Gastrocnemius medialis (tissue), 4 donors: Measurements from ENCODE around the gene TIAL1. TPM values are rescaled to one million over a fixed set of nuclear protein-coding genes. Genes with fewer than 3 reads are reported as not detected.
"Not testable (repeated sequence)": the region's sequence is repeated elsewhere in the genome, so short reads cannot be mapped to it uniquely, and the experiment has no call there.

ENCODE experiments used
- ATAC-seq, 2 donors: fragments of 150-250 bp; one replicate each; pipeline ENCODE4 v1.9.1; 2016
- DNase-seq, 2 donors: peaks; one replicate each; pipeline ENCODE4 v3.0.0-alpha.2; 2019
- H3K27ac ChIP-seq, 4 donors: fragments of 200-600 bp; sonication (generic); 1 replicate in 1 of 4; 2 replicates in 3 of 4; pipeline ENCODE4 v1.5.1; 2016 to 2018; ENCODE audit warnings: mild to moderate bottlenecking in 2 of 4, moderate library complexity in 1 of 4
- H3K27me3 ChIP-seq, 3 donors: fragments of 200-600 bp; sonication (generic) in 2 of 3; 1 replicate in 1 of 3; 2 replicates in 2 of 3; pipeline versions ENCODE4 v1.5.1 to v1.6.0; 2016 to 2019; ENCODE audit warnings: mild to moderate bottlenecking in 1 of 3, moderate library complexity in 1 of 3
- H3K36me3 ChIP-seq, 2 donors: fragments of 200-600 bp; sonication (generic) in 1 of 2; one replicate each; pipeline ENCODE4 v1.5.1; 2017 to 2018
- H3K4me1 ChIP-seq, 2 donors: fragments of 200-600 bp; sonication (generic) in 1 of 2; one replicate each; pipeline ENCODE4 v1.5.1; 2016 to 2017; ENCODE audit warnings: mild to moderate bottlenecking in 2 of 2
- H3K4me3 ChIP-seq, 4 donors: fragments of 200-600 bp; sonication (generic) in 3 of 4; 1 replicate in 1 of 4; 2 replicates in 3 of 4; pipeline ENCODE4 v1.5.1; 2016 to 2019; ENCODE audit warnings: mild to moderate bottlenecking in 2 of 4
- H3K9me3 ChIP-seq, 3 donors: fragments of 200-600 bp; sonication (generic) in 2 of 3; 1 replicate in 1 of 3; 2 replicates in 2 of 3; pipeline ENCODE4 v1.5.1; 2016 to 2019
- POLR2A ChIP-seq, 2 donors: fragments of 450-650 bp; IDR thresholded peaks; one replicate each; pipeline ENCODE4 v1.6.1; 2017; ENCODE audit warnings: antibody characterized with exemption in 2 of 2, mild to moderate bottlenecking in 2 of 2, moderate library complexity in 2 of 2
- in situ Hi-C, 4 donors: fragments of 200-750 bp; cut with MboI; loops; one replicate each; pipeline versions ENCODE4 v1.15.0 to v1.8.0; 2017; ENCODE audit warnings: low sequenced_read_pairs in 4 of 4
- intact Hi-C: fragments of 100-400 bp; cut with DNase I; formaldehyde crosslinking; loops from one replicate; pipeline ENCODE4 v1.15.1; 2023; ENCODE audit warnings: low total_unique reads
- total RNA-seq, 4 donors: library from RNA; depleted of rRNA; stranded (reverse); fragments of >200 nt; gene quantifications; one replicate each; pipeline versions ENCODE4 v1.1.0 to v1.2.3, GENCODE V29; 2016
- TF ChIP-seq, protein P1 (sequence below), 5 experiments: fragments of 450-650 bp in 3 of 5; fragments of 200-600 bp in 2 of 5; sonication (generic) in 2 of 5; IDR thresholded peaks in 4 of 5; conservative IDR thresholded peaks in 1 of 5; 1 replicate in 4 of 5; 2 replicates in 1 of 5; pipeline ENCODE4 v1.5.1; 2016 to 2019; ENCODE audit warnings: antibody characterized with exemption in 5 of 5, mild to moderate bottlenecking in 3 of 5, moderate library complexity in 3 of 5

TIAL1 gene
- total RNA-seq, 4 donors from 2014 or later = 50.5 to 81.5 (median 68.4) TPM

DNA sequence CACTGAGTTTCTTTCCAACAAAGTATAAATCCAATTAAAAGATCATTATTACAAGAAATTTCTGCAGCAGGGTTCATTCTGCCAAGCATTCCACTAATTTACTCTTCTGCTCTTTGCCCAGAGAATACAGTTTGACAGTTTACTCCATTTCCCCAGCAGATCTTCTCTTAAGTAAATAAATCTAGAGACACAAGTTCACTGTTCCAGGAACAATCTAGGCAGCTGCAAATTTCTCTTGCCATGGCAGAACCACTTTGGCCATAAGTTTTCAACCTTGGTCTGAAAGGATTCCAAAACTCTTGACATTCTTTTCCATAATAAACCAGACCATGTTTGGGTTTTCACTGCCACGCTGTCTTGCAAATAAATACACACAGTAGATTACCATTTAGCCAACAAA is 65.7 kb downstream of the TIAL1 start:
- peaks cover 11 to 22% of the 10 kb centered on the region in 2 donors for H3K4me1 ChIP-seq
- no peak overlapping the region for H3K4me3 ChIP-seq
- in situ Hi-C loops = no loop called here
- no peak overlapping the region for H3K27ac ChIP-seq
- TF ChIP-seq, protein P1, sequence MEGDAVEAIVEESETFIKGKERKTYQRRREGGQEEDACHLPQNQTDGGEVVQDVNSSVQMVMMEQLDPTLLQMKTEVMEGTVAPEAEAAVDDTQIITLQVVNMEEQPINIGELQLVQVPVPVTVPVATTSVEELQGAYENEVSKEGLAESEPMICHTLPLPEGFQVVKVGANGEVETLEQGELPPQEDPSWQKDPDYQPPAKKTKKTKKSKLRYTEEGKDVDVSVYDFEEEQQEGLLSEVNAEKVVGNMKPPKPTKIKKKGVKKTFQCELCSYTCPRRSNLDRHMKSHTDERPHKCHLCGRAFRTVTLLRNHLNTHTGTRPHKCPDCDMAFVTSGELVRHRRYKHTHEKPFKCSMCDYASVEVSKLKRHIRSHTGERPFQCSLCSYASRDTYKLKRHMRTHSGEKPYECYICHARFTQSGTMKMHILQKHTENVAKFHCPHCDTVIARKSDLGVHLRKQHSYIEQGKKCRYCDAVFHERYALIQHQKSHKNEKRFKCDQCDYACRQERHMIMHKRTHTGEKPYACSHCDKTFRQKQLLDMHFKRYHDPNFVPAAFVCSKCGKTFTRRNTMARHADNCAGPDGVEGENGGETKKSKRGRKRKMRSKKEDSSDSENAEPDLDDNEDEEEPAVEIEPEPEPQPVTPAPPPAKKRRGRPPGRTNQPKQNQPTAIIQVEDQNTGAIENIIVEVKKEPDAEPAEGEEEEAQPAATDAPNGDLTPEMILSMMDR (IDR thresholded peaks at IDR 0.05 in 4 of 5, conservative IDR thresholded peaks at IDR 0.05 in 1 of 5) = no peak
- no peak for TF ChIP-seq POLR2A (IDR thresholded peaks at IDR 0.05)
- no peak for DNase-seq
- no peak for ATAC-seq
- intact Hi-C loops = no loop called here
- no peaks in the 10 kb centered on the region for H3K9me3 ChIP-seq
- no peaks in the 10 kb centered on the region for H3K36me3 ChIP-seq
- no peaks in the 10 kb centered on the region for H3K27me3 ChIP-seq

DNA sequence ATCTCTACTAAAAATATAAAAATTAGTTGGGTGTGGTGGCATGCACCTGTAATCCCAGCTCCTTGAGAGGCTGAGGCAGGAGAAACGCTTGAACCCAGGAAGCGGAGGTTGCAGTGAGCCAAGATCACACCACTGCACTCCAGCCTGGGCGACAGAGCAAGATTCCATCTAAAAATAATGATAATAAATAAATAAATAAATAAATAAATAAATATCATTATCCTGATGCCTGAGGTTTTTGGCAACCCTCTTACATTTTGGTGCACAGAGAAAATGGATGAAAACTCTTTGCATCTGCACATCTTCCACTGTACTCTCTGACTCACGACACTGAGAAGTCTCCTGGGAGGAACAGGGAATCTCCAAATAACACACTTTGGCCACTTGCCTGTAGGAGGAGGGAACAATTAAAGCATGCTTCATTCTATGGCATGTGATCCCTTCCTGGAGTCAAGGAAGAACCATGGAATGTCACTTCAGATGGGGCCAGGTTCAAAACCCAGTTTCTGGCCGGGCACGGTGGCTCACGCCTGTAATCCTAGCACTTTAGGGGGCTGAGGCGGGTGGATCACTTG is 68.0 kb downstream of the TIAL1 start:
- H3K36me3 ChIP-seq, DNase-seq, in situ Hi-C loops, H3K4me3 ChIP-seq, H3K9me3 ChIP-seq, H3K4me1 ChIP-seq, H3K27ac ChIP-seq, ATAC-seq, intact Hi-C loops, H3K27me3 ChIP-seq: not testable (repeated sequence)

DNA sequence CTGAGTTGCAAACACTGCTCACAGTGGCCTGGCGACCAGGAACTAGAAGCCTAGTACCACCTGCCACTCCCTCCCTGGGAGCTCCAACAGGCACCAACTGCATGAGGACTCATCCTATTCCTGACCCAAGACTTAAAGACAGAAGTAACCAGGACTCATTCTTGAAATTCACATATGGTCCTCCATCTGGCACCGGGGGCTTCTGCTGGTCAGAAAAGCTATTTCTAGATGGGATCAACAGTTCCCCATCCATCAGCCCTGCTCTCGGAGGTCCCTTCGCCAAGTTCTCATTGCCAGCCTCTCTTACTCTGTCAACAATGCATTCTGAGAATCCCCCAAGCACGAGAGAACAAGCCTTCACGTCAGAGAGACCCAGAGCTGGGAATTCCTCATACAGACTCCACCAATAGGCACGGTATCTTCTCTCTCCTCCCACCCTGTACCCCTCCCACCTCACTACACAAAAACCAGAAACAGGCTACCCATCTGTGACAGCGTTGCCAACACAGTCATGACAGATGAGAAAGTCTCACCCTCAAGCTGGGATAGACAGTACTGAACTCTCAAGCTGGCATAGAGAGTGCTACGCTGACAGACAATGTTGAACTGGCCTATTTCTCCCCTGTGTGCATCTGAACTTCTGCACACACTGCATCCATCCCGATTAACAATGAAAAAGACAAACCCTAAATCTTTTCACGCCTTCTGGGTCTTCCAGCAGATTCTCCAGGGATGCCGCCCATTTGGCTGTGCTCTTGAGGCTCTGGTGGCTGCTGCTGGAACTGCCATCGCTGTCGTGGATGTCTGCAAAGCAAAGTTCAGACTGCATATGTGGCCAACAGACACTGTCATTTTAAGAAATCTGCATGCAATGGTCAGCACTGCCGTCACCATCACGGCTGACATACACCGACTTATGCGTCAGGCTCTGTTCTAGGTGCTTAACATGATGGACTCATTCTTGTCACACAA is 69.9 kb downstream of the TIAL1 start:
- peaks cover 0 to 7% of the 10 kb centered on the region in 2 donors for H3K4me1 ChIP-seq
- H3K9me3 ChIP-seq = no peaks in the 10 kb centered on the region
- H3K4me3 ChIP-seq = no peak overlapping the region
- no peak overlapping the region for H3K27ac ChIP-seq
- DNase-seq (no peak), ATAC-seq (no peak)
- no peak for TF ChIP-seq POLR2A (IDR thresholded peaks at IDR 0.05)
- in situ Hi-C loops (no loop called here), intact Hi-C loops (no loop called here)
- H3K36me3 ChIP-seq = no peaks in the 10 kb centered on the region
- no peaks in the 10 kb centered on the region for H3K27me3 ChIP-seq

DNA sequence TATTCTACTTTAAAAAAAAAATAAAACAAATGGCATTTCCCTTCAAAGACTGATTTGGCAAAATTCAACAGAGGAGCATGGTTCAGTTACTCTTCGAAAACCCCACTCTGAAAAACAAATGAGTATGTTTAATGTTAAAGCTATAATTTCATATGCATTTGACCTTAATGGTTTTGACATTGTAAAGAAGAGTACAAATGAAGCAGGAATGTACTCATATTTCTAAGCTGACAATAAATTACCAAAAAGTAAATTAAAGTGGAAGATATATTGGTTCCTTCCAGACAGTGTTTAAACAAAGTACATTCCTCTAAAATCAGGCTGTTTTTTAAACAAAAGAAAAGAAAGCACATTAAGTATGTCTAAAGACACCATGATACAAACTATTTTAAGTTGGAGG is 70.6 kb downstream of the TIAL1 start:
- Histone ChIP-seq H3K27ac (no peak overlapping the region), H3K27me3 (no peaks in the 10 kb centered on the region), H3K9me3 (no peaks in the 10 kb centered on the region), H3K4me3 (no peak overlapping the region), H3K36me3 (no peaks in the 10 kb centered on the region), H3K4me1 (no peaks in the 10 kb centered on the region)
- DNase-seq = no peak
- intact Hi-C loops = no loop called here
- TF ChIP-seq, protein P1 (IDR thresholded peaks at IDR 0.05 in 4 of 5, conservative IDR thresholded peaks at IDR 0.05 in 1 of 5) = no peak
- no peak for TF ChIP-seq POLR2A (IDR thresholded peaks at IDR 0.05)
- in situ Hi-C loops = no loop called here
- no peak for ATAC-seq

DNA sequence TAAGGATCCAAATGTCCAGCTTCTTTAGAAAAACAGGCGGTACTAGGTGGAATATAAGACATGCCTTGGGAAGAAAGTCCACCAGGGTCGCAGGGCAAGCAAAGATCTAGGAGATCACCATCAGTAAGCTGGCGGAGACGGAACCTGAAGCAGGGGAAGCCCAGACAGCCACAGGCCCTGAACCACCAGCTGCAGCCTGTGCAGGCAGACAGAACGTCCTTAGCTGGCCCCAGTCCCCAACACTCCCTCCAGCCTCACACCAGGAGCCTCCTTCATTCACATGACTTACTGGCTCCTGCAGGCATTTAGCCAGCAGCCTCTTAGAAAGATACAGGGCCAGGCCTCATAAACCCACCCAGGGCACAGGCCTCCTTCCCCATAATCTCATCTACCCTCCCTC is 71.6 kb downstream of the TIAL1 start:
- H3K27me3 ChIP-seq = no peaks in the 10 kb centered on the region
- H3K9me3 ChIP-seq = no peaks in the 10 kb centered on the region

More for the DNA sequence above, 71.6 kb downstream of the TIAL1 start:
- DNase-seq (no peak), ATAC-seq (no peak)
- Histone ChIP-seq H3K4me3 (no peak overlapping the region), H3K4me1 (no peaks in the 10 kb centered on the region), H3K36me3 (no peaks in the 10 kb centered on the region), H3K27ac (no peak overlapping the region)
- intact Hi-C loops = no loop called here
- no peak for TF ChIP-seq POLR2A (IDR thresholded peaks at IDR 0.05)
- TF ChIP-seq, protein P1 (IDR thresholded peaks at IDR 0.05 in 4 of 5, conservative IDR thresholded peaks at IDR 0.05 in 1 of 5) = no peak
- in situ Hi-C loops = no loop called here
